ENCODE data around the gene MRM2. TPM values are rescaled to one million over a fixed set of nuclear protein-coding genes. Genes with fewer than 3 reads are reported as not detected.

MRM2 gene
- total and polyA plus RNA-seq, 12 donors, result 16.8 to 36.7 (median 25.7) TPM

DNA sequence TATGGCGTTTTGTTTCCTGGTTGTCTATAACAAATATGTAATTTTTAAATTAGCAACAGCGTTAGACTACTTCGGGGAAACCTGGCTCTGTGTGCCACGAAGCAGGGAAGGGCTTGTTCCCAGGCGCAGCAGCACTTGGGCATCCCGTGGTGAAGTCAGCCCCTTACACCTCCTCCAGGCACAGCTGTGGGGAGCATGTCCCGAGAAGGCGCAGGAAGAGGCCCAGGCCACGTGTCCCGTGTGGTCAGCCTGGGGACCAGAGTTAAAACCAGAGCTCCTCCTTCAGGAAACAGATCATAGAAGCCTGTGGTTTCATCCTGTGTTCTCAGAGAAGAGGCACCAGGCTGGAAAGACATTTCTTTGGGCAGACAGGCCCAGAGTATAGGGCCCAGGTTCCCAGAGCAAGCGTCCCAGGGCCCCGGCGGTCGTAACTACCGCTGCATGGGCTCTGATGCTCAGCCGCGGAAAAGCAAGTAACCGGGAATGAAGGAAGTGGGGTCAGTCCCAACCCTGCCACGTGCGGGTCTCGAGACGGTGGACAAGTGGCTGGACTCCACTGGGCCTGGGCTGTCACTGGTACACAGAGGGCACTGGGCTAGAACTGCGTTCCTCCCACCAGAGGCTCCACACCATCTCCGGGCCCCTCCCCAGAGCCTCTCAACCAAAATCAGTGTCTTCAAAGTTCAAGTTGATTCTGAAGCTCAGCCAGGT lies 7.1 kb upstream of the MRM2 start:
- 50 to 55% (median 52%) methylated on average over 14 to 24 of the region's 24 CpGs for WGBS, 4 donors
- peaks cover 0 to 10% of the 10 kb centered on the region in 2 donors for H3K4me1 ChIP-seq (replicated peaks in 1 of 2)
- TF ChIP-seq, protein P1, sequence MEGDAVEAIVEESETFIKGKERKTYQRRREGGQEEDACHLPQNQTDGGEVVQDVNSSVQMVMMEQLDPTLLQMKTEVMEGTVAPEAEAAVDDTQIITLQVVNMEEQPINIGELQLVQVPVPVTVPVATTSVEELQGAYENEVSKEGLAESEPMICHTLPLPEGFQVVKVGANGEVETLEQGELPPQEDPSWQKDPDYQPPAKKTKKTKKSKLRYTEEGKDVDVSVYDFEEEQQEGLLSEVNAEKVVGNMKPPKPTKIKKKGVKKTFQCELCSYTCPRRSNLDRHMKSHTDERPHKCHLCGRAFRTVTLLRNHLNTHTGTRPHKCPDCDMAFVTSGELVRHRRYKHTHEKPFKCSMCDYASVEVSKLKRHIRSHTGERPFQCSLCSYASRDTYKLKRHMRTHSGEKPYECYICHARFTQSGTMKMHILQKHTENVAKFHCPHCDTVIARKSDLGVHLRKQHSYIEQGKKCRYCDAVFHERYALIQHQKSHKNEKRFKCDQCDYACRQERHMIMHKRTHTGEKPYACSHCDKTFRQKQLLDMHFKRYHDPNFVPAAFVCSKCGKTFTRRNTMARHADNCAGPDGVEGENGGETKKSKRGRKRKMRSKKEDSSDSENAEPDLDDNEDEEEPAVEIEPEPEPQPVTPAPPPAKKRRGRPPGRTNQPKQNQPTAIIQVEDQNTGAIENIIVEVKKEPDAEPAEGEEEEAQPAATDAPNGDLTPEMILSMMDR (IDR thresholded peaks at IDR 0.05), result peak in 1 of 6 experiments; percentile 9
- TF ChIP-seq POLR2A (IDR thresholded peaks at IDR 0.05), result no peak
- DNase-seq, result peak; percentile 34 to 72 (median 49)
- H3K9me3 ChIP-seq (replicated peaks in 1 of 3), result no peaks in the 10 kb centered on the region
- no peak overlapping the region for H3K4me3 ChIP-seq
- peak overlapping the region in 2 of 5 donors; percentile 45 to 47 for H3K27ac ChIP-seq
- no peaks in the 10 kb centered on the region for H3K36me3 ChIP-seq (replicated peaks in 1 of 2)
- intact Hi-C loops (cut with DNase I), result loop anchor here (10.0 kb wide), 2 partner anchors 96 to 106 kb away; partner anchors contain the start of gene EIF3B (in 1 of the 2)
- H3K27me3 ChIP-seq, result no peaks in the 10 kb centered on the region

DNA sequence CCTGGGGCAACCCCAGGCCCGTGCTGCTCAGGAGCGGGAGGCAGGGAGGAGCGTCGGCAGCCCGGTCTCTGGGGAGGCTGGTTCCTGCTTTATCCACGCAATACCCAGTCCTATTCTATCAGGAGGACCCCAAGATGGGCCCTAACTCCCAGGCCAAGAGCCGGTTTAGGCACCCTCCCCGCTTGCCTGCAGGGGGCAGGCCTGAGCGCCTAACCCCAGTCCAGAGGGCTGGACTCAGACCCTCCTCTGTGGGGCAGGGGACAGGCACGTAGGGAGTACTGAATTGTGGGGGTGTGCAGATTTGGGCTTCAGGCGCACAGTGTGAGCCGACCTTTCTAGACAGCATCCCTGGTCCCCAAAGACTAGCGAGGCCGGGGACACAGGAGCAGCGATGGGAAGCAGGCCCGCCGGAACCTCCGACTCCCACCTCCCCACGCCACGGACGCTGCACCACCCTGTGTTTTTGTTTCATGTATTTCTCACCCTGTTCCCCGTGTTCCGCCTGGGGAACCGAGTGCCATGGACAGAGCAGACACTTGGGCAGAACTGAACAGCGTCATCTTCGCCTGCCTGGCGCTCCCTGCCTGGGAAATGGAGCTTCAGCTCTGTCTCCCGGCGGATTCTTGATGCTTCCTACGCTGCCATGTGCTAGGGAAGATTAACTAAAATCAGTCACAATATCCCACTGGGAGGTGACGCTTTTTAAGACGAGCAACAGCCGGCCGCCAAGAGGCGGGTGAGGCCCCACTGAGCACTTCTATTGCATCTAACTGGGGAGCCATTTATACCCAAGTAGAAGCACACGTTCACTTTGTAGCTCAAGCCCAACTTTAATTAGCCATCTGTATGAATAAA lies 5.4 kb upstream of the MRM2 start:
- Histone ChIP-seq H3K27ac (no peak overlapping the region), H3K36me3 (replicated peaks in 1 of 2) (no peaks in the 10 kb centered on the region), H3K4me1 (replicated peaks in 1 of 2) (peaks cover 3 to 14% of the 10 kb centered on the region in 2 donors), H3K27me3 (no peaks in the 10 kb centered on the region), H3K4me3 (no peak overlapping the region), H3K9me3 (replicated peaks in 1 of 3) (no peaks in the 10 kb centered on the region)
- intact Hi-C loops (cut with DNase I), result loop anchor here (10.0 kb wide), 2 partner anchors 97 to 107 kb away; partner anchors contain the start of gene EIF3B (in 1 of the 2)
- WGBS, 4 donors, result 68 to 82% (median 75%) methylated on average over 26 to 36 of the region's 36 CpGs
- DNase-seq, result no peak
- no peak for TF ChIP-seq POLR2A (IDR thresholded peaks at IDR 0.05)
- TF ChIP-seq, protein P1 (IDR thresholded peaks at IDR 0.05), result peak; percentile 22 to 54 (median 38)

DNA sequence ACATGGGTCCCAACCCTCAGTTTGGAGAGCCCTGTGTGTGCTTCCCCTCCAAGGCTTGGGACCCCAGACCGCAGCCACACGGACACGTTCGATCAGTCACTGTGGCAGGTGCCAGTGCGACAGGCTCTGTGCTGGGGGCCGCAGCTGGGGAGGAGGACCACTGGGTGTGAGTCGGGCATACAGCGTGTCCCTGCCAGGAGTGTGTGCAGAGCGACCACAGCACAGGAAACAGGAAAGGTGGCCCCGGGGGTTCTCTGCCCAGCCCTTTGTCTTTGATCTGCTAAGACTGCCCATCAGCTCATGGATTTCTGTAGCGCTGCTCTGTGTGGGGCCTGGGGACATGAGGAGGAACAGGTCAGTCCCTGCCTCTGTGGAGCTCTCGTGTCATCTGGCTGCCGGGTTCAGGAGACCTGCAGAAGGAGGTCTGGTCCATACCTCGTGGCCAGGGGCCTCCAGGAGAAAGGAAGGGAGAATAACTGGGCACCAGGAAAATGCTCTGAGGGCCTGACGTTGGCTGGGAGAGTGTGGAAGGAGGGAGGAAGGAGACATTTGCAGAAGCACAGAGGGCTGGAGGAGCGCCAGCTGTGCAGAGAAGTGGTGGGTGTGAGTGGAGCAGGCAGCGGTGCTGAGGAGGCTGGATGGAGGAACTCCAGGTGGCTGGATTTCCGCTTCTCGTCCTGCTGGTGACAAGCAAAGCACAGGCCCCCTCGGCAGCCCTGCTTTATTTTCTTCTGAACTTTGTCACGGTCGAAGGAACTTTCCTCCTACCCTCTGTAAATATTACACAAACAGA lies 4.1 kb upstream of the MRM2 start:
- DNase-seq, result peak in 1 of 7 donors; percentile 31
- H3K27me3 ChIP-seq, result no peaks in the 10 kb centered on the region
- no peaks in the 10 kb centered on the region for H3K36me3 ChIP-seq (replicated peaks in 1 of 2)
- TF ChIP-seq, protein P1 (IDR thresholded peaks at IDR 0.05), result no peak
- TF ChIP-seq POLR2A (IDR thresholded peaks at IDR 0.05), result no peak
- H3K9me3 ChIP-seq (replicated peaks in 1 of 3), result no peaks in the 10 kb centered on the region
- no peak overlapping the region for H3K4me3 ChIP-seq
- intact Hi-C loops (cut with DNase I), result loop anchor here (10.0 kb wide), 2 partner anchors 99 to 109 kb away; partner anchors contain the start of gene EIF3B (in 1 of the 2)
- peaks cover 4 to 20% of the 10 kb centered on the region in 2 donors for H3K4me1 ChIP-seq (replicated peaks in 1 of 2)
- 62 to 76% (median 72%) methylated on average over 14 to 22 of the region's 22 CpGs for WGBS, 4 donors
- H3K27ac ChIP-seq, result no peak overlapping the region

All from adrenal gland (tissue), 12 donors.